ENCODE data around the gene DYRK1A.
A peak's percentile ranks its signal among the peaks of the same experiment; 100 is the strongest.

DYRK1A gene

GRCh38 chr21:37419228-37419906, 52.8 kb downstream of the DYRK1A start:
- no peak for DNase-seq

DNA sequence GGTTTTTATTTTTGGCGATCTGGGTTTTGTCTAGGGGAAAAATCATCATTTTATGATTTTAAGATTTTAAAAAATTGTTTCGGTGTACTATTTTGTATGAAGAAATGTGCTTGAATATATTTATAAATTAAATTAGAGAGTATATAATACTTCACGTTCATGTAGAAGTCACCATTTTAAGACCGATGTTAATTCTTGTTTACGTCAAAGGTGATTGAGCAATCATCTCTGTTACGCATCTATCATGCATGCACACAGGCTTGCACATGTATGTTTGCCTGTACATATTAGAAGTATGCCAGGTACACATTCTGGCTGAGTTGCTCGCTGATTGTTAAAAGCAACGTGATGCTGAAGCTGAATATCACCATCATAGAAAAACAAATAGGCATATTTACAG, 54.7 kb downstream of the DYRK1A start:
- no peak for DNase-seq

GRCh38 chr21:37422382-37422781, 55.8 kb downstream of the DYRK1A start:
- DNase-seq = no peak

- no peak for DNase-seq
Observed at GRCh38 chr21:37423103-37423502, 56.5 kb downstream of the DYRK1A start.

DNA sequence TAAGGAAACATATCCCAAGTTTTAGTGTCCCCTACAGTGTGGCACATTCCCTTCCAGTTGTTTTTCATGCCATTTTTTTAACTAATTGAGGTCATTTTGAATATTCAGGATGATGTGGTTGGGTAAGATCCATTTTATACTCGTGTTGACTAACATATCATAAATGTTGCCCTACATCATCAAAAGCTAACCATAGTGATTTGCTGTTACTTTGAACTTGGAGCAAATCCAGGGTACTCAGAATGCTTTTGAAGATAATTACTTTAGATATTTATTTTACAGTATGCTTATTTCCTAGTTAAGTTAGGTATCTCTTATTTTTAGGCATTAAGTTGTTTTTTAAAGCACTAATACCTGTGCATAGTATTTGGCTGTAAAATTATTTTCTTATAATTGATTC, 57.8 kb downstream of the DYRK1A start:
- no peak for DNase-seq

DNA sequence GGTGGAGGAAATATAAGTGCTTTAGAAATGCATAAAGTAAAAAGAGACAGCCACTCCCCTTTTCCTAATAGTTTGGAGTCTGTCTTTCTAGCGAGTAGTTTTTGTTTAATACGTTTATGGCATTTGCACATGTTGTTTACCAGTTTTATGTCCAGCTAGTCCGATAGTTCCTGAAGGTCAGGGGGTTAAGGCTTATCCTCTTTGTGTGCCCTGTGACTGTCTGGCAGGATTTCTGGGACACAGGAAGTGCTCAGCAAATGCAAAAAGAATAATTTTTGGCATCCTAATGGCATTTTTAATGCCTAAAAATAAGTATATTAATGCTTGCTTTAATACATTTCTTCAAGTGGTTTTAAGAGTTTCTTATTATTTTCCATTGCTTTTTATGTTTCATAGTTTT, 58.4 kb downstream of the DYRK1A start:
- no peak for DNase-seq

- DNase-seq = no peak
Observed at GRCh38 chr21:37425684-37426083, 59.1 kb downstream of the DYRK1A start.

GRCh38 chr21:37427221-37427620, 60.6 kb downstream of the DYRK1A start:
- no peak for DNase-seq

- no peak for DNase-seq
Observed at GRCh38 chr21:37429356-37429755, 62.8 kb downstream of the DYRK1A start.

DNA sequence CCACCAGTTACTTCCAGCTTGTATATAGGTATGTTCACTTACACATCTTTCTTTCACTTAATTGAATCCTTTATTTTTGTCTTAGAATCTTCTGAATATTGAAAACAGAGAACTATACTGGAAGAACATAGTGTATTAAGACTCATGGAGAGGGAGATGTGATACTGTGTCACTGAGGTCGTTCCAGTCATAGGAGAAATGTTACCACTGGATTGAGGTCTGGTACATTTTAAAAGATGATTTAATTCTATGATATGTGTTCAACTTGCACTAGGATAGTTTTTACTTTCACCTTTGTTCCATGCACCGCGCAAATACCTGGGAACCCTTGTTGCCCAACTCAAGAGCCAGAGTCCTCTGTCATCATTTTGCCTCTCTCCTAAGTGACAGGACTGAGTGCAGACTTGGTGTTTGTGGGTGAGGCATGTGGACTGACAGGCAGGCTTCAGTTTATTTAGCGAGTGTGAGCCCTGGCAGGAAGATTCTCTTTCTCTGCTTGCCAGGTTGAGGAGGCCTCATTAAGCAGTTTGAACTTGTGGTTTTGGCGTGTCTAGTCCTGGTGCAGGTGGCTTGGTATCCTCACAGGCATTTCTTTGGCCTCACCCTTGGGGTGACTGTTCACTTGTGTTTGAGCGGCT, 63.7 kb downstream of the DYRK1A start:
- DNase-seq = no peak

- DNase-seq = no peak
Observed at GRCh38 chr21:37431243-37431642, 64.7 kb downstream of the DYRK1A start.

- no peak for DNase-seq
Observed at GRCh38 chr21:37432710-37433455, 66.3 kb downstream of the DYRK1A start.

DNA sequence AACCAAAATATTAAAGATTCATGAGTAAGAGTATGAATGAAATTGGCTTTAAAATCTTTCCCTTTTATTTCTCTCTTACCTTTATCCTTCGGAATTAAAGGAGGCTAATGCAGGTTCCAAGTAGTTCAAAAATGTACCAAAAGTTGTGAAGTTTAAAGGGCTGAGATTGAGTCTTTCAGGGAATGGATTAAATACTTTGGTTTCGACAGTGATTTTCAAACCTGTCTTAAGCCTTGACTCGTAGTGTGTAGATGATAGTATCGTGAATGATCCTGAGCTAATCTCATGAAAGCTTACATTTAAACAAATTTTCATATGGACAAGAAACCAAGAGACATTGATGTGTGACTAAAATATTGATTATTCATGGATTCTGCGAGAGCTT, 66.9 kb downstream of the DYRK1A start:
- DNase-seq = no peak

- DNase-seq = peak; percentile 9
Observed at GRCh38 chr21:37435120-37435519, 68.5 kb downstream of the DYRK1A start.

DNA sequence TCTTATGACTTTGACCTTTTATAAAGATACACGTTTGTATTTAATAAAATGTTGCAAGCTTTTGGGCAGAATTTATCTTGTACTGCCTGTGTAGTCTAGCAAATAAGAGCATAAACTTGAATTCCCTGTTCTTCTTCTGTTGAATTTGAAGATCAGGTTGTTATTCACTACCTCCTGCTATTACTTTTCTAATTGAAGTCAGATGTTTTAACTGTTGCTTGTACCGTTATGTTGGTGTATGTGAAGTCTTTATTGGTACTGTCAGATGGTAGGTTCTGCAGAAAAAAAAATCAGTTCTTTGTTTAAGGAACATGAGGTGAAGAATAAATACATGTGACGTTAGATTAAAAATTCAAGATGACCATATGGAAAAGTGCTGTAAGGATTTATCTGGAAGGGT, 69.1 kb downstream of the DYRK1A start:
- no peak for DNase-seq

- no peak for DNase-seq
Observed at GRCh38 chr21:37436174-37436573, 69.6 kb downstream of the DYRK1A start.

DNA sequence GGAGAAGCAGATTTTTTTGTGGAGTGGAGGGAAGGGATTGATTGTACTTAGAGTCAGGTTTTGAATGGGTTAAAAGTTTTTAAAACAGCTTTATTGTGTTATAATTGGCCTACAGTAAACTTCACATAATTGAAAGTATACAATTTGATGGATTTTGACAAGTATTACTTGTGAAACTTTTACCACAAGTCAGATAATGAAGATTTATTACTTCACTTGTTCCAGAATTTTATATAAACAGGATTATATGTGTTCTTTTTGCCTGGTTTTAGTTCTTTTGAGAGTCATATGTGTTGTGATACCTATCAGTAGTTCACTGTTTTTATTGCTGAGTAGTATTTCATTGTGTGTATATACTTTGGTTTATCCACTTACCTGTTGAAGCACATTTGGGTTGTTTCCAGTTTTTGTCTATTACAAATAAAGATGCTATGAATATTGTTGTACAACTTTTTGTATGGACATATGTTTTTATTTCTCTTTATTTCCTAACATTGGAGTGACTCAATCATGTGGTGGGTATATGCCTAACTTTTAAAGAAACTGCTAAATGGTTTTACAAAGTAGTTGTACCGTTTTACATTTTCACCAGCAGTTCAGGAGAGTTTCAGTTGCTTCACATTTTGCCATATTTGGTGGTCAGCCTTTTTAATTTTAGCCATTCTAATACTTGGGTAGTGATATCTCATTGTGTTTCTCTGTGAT, 71.0 kb downstream of the DYRK1A start:
- DNase-seq = no peak

- no peak for DNase-seq
Observed at GRCh38 chr21:37443683-37444082, 77.1 kb downstream of the DYRK1A start.

- no peak for DNase-seq
Observed at GRCh38 chr21:37445228-37445627, 78.7 kb downstream of the DYRK1A start.

GRCh38 chr21:37446552-37446951, 80.0 kb downstream of the DYRK1A start:
- DNase-seq = no peak

GRCh38 chr21:37447288-37447936, 80.8 kb downstream of the DYRK1A start:
- no peak for DNase-seq

DNA sequence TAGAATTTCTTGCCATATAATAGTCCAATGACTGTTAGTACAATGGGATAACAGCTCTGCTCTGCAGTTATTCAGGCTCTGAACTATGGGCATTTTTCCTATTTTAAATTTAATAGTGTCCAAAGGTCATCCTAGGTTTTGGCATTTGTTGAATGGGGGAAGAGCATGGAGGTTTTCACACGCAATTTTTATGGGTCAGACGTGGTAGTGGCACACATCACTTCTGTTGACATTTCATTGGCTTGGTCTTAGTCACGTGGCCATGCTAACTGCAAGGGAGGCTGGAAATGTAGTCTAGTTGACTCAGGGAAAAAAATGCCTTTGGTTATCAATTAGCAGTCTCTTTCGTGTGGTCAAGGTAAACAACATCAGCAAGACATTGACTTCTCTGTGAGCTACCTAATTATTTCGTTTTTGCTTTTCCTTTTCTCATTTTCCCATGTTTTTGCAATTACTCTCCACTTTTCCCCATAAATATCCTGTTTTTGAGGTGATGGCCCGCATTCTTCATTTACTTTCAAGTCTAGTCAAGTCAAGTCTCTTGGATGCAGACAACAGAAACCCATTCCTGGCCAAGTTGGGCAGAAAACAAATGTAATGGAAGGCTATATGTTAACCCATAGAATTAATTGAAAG, 82.8 kb downstream of the DYRK1A start:
- no peak for DNase-seq

All from NCI-H187 treated with DMSO at 0.1 percent for 48 hours (cell line).